NCI-H1417 (cell line): Measurements from ENCODE around the gene GTSE1.

ENCODE experiments used
- DNase-seq, 3 experiments: peaks; one replicate each; lab custom pipeline; 2025; lab: John Stamatoyannopoulos, UW

GTSE1 gene

GRCh38 chr22:46326066-46326680 lies 29.5 kb downstream of the GTSE1 start:
- no peak for DNase-seq

DNA sequence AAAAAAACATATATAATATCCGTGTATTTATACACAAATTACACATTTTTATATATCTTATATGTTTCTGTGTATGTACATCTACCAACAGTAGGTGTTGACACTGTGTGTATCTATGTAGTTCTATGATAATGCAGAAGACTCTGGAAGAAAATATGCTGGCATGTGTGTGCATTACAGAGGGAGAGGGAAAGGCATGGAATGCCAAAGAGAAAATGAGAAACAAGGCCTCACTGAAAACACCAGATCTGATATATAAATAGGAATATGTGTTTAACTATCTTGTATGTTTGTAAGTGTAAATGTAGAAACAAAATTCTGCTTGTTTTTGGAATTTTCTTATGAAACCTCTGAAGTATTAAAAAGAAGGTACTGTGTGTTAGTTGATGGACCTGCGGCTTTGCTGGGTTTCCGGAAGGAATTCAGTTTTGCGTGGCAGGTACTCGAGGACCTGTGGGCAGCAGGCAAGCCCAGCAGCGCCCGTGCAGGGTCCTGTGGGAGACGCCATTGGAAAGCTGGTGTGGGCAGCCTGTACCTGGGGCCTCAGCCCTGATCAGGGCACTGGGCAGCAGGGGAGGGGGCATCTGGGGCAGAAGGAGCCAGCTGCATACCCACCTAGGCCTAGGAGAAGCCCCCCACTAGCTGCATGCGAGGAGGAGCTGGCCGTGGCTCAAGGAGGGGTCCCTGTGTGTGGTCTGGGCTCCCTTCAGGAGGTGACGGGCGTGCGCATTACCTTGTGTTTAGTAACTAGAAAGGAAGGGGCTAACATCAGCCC lies 31.2 kb downstream of the GTSE1 start:
- no peak for DNase-seq

GRCh38 chr22:46328797-46329196 lies 32.1 kb downstream of the GTSE1 start:
- no peak for DNase-seq

GRCh38 chr22:46329616-46330015 lies 32.9 kb downstream of the GTSE1 start:
- DNase-seq: no peak

DNA sequence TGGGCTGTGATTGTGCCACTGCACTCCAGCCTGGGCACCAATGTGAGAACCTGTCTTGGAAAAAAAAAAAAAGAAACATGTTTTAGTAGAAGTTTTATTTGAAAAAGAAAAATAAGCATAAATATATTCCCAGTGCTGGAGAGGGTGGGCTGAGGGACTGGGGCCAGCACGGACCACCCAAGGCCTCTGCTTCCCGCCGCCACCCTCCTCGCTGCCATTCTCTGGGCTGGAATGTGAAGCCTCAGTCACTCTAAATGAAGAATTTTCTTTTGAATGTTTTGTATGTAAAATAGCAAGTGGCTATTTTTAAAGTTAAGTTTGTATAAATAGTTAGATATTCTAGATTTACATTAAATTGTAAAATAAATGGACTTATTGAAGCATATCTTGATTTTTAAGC lies 33.8 kb downstream of the GTSE1 start:
- DNase-seq: no peak

GRCh38 chr22:46331496-46331895 lies 34.8 kb downstream of the GTSE1 start:
- DNase-seq: no peak

GRCh38 chr22:46335201-46336118 lies 38.8 kb downstream of the GTSE1 start, which contains the start of gene TRMU:
Gene TRMU (plus strand): TSS chr22:46335714. CDS start chr22:46335765, 51 bp downstream.
- DNase-seq: peak; percentile 31 to 75 (median 68)

DNA sequence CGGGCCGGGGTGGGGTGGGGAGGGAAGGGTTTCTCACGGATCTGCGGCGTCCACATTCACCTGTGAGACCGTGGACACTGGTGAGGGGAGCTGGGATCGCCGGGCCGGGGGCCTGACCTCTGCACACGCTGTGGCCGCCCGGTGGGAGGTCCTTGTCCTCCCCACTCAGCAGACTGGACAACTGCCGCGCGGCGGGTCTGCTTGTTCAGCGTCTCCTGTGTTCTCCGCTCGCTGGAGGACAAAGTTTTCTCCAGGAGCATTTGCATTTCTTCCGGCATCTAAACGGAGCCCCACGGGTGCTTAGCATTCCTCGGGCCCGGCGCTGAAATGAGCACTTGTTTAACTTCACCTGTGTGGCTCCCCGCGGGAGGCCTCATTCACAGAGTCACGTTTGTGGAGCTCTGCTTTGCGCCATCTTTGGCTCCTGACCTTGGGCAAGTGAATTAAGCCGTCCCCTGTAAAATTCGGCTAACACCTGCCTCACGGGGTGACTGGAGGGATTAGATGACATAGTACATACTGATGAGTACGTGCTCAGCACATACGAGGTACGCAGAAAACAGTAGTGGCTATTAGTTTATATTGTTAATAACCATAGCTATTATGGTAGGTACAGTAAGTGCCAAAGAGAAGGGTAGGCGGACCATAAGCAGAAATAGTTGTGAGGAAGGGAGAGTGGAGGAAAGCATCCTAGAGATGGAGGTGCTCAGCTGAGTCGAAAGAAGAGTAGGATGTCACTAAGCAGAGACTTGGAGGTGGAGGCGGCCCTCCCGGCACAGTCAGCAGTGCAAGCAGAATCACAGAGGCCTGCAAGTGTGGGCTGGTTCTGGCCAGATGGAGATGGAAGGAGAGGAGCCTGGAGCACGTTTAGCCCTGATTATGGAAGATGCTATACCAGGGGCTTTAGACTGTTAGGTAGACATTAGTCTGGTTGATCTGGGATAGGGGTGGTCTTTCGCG lies 39.7 kb downstream of the GTSE1 start:
- peak in 2 of 3 experiments; percentile 49 to 68 for DNase-seq

DNA sequence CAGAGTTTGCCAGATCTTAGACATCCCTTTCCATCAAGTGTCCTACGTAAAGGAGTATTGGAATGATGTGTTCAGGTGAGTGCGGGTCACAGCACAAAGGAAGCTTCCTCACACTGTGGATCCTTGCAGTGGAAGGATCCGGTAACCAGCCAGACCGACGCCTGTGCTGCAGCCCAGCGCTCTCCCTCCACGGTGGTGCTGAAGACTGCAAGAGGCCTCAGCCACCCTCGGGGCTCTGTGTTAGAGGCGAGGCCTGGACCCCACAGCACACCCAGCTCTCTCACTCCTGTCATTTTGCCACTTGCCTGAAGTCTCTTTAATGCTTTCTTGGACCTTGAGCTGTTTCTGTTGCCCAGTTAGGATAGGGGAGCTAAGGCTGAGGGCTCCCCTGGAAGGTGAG lies 41.2 kb downstream of the GTSE1 start:
- DNase-seq: no peak

GRCh38 chr22:46338636-46339035 lies 42.0 kb downstream of the GTSE1 start:
- no peak for DNase-seq

DNA sequence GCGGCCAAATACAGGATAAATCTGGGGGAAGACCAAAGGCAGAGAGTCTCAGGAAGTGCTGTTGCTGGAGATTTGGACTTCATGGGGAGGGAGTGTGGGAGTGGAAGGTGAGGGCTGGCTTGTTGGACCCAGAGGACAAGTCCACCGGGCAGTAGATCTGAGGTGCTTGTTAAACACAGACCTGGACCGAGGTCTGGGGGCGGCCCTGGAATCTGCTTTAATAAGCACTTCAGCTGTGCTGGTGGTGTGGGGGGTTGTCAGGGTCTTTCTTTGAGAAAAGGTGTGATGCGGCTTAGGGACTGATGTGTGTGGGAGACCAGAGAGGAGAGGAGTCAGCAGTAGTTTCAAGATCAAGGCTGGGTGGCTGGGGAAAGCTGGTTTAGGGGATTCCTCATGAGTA lies 43.3 kb downstream of the GTSE1 start:
- no peak for DNase-seq

GRCh38 chr22:46340676-46341075 lies 44.0 kb downstream of the GTSE1 start:
- DNase-seq: no peak

- peak in 2 of 3 experiments; percentile 57 to 88 for DNase-seq
These were observed 50.2 kb downstream of the GTSE1 start for GRCh38 chr22:46346680-46347405.

DNA sequence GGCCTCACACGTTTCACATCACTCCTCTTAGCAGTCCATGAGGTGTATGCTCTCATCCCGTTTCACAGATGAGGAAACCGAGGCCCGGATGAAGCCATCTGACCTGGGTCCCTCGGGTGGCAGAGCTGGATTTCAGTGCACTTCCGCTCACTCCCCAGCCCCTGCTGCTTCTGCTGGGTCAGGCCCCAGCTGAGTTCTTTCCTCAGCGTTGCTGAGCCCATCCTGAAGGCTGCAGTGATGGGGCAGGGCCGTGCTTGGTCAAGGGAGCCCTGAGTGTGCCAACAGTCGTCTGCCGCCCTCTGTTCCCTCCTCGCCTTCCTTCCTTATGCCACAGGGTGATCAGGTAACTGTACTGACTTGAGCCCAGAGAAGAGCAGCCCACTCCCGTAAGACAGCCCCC lies 51.0 kb downstream of the GTSE1 start:
- DNase-seq: no peak

DNA sequence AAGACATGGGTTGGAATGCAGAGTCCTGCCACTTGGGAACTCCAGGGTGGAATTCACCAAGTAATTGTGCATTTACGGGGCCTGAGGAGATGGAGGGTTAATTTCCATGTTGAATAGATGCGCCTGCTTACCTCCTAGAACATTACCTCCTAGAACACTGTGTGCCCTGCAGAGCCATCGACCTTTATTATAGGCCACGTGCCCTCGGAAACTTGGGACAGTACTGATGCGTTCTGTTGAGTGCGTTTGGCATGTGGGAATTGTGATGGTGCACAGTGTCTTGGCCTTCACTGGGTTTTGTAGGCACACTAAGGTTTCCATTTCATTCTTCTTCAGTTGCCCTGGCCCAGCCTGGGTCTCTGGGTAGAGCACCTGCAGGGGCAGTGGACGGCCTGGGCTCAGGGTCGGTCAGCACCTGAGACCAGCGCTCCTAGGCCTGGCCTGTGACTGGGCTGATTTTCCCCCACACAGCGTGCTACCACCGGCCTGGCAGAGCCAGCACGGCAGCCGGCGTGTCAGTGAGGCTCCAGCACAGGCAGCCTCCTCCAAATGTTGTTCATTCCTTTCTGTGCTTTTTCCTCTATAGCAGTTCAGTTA lies 51.5 kb downstream of the GTSE1 start:
- DNase-seq: no peak

- DNase-seq: no peak
These were observed 52.6 kb downstream of the GTSE1 start for GRCh38 chr22:46349238-46349637.

DNA sequence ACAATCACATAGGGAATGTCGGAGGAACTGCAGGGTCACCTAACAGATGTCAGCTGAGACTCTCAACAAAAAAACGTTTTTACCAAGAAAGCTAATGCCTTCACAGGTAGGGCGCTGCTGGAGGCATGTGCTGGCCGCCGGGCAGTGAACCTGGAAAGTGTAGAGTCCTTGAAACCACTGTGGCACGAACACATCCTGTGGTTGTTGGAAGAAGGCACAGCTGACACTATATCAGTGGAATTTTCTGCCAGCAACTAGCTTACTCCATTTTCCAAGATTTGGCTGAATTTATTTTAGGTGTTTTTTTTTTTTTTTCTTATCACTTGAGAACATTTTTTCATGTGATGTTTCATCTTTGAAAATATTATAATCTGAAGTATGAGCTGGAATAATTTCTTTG lies 53.0 kb downstream of the GTSE1 start:
- DNase-seq: no peak

GRCh38 chr22:46350121-46350520 lies 53.5 kb downstream of the GTSE1 start:
- DNase-seq: no peak

GRCh38 chr22:46350646-46351045 lies 54.0 kb downstream of the GTSE1 start:
- DNase-seq: no peak

- DNase-seq: no peak
These were observed 54.6 kb downstream of the GTSE1 start for GRCh38 chr22:46351131-46351735.
